IMR-90 (cell line): Measurements from ENCODE around the gene ELL2. TPM values are rescaled to one million over a fixed set of nuclear protein-coding genes. Genes with fewer than 3 reads are reported as not detected.

Source experiments
- CTCF ChIP-seq: conservative IDR thresholded peaks from 2 replicates; pipeline ENCODE4 v1.5.1; 2012; ENCODE audit warnings: mild to moderate bottlenecking, low read depth, low read length, improper control_type of control experiment
- ELK1 ChIP-seq: fragments of 150-350 bp; IDR thresholded peaks from 2 replicates; pipeline ENCODE4 v1.6.1; 2016; ENCODE audit warnings: low read depth, mild to moderate bottlenecking, low read length, moderate library complexity, borderline replicate concordance
- MXI1 ChIP-seq: IDR thresholded peaks from 2 replicates; pipeline ENCODE4 v1.6.1; 2012; ENCODE audit warnings: low read depth, mild to moderate bottlenecking, low read length, moderate library complexity, borderline replicate concordance
- NFE2L2 ChIP-seq: fragments of 150-350 bp; IDR thresholded peaks from 2 replicates; pipeline ENCODE4 v1.6.1; 2016; ENCODE audit warnings: low read depth, mild to moderate bottlenecking, low read length
- RAD21 ChIP-seq: IDR thresholded peaks from 2 replicates; pipeline ENCODE4 v1.6.1; 2012; ENCODE audit warnings: low read length, improper control_type of control experiment
- polyA plus RNA-seq, 3 experiments: library from polyadenylated mRNA; depleted of rRNA; stranded (reverse); fragments of >200 nt; gene quantifications; 2 replicates each; pipeline ENCODE4 v1.2.3, GENCODE V29; 2012; ENCODE audit warnings: low replicate concordance in 1 of 3
- total RNA-seq: library from RNA; depleted of rRNA; stranded (reverse); fragments of >200 nt; gene quantifications from 2 replicates; pipeline ENCODE4 v1.2.3, GENCODE V29; 2012

The ELL2 gene
- total and polyA plus RNA-seq, 2 of the 4 experiments (the other 2 are of a cell fraction), result 61.4 to 92.5 TPM

- TF ChIP-seq CTCF, result no peak
- TF ChIP-seq ELK1, result no peak
- no peak for TF ChIP-seq RAD21
- no peak for TF ChIP-seq NFE2L2
- no peak for TF ChIP-seq MXI1
Measured at GRCh38 chr5:95876782-95877181, 84.9 kb downstream of the ELL2 start (continued).
